Activated effector memory CD4-positive, alpha-beta T cell treated with anti-CD3 and anti-CD28 coated beads, Interleukin-2, amount 50 U/mL, for 16 hours (primary cell): ENCODE results near the gene KIAA1217.

Experiments
- DNase-seq: peaks from one replicate; pipeline ENCODE4 v3.0.0-alpha.2; 2020

The KIAA1217 gene

DNA sequence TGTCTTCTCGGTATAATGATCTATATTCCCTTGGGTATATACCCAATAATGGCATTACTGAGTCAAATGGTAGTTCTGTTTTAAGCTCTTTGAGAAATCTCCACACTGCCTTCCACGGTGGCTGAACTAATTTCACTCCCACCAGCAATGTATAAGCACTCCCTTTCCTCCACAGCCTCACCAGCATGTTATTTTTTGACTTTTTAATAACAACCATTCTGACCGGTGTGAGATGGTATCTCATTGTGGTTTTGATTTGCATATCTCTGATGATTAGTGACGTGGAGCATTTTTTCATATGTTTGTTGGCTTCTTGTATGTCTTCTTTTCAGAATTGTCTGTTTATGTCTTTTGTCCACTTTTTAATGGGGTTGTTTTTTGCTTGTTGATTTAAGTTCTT, 33.6 kb downstream of the KIAA1217 start:
- DNase-seq = no peak

DNA sequence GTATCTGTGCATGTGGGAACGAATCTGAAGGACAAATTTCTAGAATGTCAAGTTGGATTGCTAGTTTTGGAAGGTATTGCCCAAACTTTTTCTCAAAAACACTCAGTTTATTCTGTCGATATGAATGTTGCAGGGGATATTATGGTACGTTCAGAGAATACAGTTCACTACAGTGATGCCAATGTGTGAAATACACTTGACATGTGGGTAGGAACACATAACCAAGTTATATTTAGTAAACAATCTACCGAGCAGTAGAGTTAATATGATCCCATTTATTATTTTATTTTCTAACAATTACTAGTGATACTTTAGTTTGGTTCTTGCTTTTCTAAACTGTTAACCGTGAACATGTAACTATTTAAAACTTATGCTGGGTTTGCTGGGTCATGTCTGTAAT, 37.4 kb downstream of the KIAA1217 start:
- DNase-seq = no peak

DNA sequence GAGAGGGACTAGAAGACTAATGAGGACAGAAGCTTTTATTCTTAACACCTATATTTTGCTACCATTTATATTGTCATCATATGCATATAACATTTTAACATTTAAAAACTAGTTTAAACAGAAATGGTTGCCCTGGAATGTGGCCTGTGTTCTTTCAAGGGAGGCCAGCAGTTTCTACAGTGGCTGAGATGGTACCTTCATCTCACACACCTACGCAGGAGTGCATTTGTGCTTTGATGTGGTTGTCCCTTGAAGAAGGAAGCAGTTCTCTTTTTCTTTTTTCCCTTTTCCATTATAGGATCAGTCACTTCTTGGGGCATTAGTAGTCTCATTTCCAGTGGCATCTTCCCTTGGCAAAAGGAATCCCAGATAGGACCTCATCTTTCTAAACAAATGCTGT, 38.9 kb downstream of the KIAA1217 start:
- no peak for DNase-seq

DNA sequence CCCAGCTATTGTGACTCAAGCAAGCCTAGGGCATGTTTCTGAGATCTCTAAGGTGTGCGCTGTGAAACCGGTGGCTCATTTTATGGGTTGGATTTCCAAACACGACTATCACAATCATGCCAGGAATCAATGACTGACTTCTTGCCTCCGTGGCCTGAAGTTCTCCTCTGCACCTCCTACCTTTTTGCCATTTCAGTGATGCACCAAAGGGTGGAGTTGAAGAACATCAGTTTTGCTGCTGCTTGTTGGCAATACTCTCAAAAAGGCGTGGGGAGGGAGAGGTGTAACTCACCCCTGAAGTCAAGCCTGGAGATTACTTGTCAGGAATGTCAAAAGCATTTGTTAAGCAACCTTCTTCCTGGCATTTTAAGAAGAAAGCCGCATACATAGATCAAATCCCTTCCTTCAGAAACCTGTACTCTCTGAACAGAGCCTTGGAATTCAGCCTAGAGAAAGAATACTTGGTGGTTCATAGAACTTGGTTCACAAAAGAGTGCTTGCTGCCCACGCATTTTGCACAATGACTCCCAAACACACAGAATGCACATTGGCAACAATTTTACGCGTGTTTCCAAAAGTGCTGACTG, 41.0 kb downstream of the KIAA1217 start:
- DNase-seq = no peak

DNA sequence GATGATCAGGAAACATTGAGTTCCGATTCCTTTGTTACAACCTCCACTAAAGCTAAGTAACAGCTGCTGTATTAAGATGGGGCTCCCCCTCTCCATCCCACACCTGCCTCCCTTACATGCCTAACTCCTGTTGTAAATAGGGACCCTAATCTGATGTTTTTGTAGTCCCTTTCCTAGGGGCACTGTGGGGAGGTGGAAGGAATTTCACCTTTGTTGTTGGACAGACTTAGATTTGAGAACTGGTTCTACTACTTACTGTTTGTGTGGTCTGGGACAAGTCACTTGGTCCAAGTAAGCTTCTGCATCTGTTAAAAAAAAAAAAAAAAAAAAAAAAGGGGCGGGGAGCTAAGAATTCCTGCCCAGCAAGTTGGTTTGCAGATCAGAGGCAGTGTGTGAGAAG, 42.6 kb downstream of the KIAA1217 start:
- DNase-seq = no peak

DNA sequence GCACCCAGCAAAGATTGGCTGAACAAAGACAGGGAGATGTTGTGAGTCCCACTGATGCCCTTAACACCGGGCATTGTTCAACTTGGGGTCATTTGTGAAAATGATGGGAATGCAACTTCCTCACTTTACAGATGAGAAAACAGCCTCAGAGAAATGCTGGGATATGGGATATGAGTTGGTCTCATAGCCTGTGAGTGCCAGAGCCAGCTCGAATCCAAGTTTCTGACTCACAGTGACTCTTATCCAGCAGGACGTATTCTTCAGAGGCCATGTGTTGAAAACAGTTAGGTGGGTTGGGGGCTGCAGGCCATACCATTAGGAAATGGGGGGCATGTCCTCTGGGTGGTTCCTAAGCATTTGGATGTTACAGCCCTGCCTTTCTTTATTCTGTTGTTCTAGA, 45.2 kb downstream of the KIAA1217 start:
- no peak for DNase-seq

DNA sequence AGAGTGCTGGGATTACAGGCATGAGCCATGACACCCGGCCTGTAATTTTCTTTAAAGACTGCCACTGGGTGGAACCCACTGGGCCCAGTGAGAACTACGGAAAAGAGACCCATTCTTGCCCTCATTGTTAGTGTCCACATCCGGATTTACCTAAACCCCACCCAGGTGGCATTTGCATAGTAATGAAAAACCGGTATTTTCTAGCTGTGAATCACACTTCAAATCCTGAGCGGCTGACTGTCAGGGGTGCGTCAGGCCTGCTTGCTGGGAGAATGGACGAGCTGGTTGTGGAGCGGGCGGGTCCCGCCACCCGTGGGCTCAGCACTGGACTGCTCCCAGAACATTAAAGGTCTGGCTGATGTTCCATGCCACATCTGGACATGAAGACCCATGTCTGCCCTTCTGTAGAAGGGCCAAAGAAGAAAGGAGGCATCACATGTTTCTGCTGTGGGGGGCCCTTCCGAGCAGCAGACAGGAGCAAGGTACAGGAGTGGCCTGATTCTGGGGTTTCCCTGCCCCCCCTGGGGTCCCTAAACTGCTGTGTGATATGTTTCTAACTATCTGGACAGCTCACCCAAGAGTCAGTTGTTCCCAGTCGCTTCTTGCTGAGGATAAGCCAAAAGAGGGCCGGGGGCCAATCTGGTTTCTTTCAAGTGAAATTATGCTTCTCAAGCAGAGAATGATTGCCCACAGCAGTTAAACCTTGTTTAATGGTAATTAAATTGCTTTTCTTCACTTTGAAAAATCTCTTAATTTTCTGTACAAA, 46.4 kb downstream of the KIAA1217 start:
- no peak for DNase-seq

DNA sequence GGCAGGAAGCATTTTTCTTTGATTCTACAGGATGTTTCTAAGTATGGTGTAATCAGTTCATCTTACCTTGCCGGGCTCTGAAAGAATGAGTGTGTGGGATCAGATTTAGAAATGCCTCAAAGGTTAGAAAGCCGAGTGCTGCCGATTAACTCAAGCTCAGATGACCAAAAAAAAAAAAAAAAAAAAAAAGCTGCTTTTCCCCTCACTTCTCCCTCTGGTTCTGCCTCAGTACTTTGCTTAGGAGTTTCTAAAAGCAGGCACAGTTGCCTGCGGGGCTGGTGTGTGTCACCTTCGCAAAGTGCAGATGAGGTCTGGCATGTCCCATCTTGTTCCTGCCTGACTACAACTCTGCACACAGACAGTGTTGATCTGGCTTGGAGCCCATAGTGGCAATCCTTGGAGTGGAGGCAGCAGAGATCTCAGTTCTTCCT, 47.0 kb downstream of the KIAA1217 start:
- no peak for DNase-seq

DNA sequence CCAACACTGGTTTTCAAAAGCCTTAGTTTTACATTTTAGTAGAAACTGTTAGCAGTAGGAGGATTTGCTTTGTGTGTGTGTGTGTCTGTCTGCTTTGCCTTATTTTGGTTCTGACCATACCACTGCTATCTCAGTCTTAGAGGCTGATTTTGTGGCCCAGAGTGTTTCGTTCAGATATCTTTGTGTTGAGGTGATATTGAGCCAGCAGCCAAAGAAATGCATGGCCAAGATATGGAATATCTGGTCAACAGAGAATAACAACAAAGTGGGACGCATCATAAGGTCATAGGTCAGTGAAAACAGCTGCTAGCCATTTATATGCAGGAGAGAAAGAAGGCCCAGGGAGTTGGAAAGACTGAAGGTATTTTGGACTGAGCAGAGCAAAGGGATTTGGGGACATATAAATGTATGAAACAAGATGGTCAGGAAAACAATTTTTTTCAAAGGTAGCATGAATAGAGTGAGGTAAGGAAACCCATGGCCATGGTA, 47.7 kb downstream of the KIAA1217 start:
- DNase-seq = no peak

DNA sequence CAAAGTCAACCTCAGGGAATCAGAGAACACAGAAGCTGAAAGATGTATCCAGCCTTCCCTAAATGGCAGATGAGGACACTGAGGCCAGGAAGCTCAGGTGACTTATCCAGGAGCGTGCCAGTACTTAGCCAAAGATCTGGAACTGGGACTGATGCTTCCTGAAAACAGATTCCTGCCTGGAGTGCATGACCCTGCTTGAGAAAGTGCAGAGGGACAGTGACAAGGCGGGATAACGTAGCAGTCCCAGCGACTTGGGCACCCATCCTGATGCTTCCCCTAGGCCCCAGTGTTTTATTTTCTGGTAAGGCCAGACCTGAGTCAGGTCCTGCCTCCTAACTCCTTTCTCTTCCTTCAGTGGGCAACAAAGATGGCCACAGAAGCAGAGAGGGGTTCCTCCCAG, 48.6 kb downstream of the KIAA1217 start:
- no peak for DNase-seq

DNA sequence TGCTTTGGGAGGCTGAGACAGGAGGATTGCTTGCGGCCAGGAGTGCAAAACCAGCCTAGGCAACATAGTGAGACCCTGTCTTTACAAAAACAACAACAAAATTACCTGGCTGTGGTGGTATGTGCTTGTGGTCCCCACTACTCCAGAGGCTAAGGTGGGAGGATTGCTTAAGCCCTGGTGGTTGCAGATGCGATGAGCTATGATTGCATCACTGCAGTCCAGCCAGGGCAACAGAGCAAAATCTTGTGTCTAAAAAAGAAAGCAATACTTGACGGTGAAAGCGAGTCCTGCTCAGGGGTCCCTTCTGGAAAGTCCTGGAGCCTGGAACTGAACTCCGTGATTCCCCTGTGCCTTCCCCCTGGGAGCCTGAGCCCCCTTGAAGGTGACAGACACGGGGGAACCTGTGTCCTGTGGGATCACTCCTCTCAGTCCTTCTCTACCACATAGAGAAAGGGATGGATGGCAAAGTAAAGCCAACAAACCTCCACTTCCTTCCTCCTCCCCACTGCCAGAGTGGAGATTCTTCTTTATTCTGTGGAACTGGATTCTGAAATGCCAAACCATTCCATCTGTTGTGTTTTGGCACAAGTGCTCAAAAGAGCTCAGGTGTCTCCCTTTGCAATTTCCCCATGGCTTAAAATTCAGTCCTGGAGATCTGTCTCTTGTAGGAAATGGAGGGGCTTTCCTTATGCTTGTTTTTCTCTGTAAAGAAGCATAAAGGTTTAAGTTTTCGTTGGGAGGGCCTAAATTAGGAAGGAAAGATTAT, 50.6 kb downstream of the KIAA1217 start:
- DNase-seq = no peak

DNA sequence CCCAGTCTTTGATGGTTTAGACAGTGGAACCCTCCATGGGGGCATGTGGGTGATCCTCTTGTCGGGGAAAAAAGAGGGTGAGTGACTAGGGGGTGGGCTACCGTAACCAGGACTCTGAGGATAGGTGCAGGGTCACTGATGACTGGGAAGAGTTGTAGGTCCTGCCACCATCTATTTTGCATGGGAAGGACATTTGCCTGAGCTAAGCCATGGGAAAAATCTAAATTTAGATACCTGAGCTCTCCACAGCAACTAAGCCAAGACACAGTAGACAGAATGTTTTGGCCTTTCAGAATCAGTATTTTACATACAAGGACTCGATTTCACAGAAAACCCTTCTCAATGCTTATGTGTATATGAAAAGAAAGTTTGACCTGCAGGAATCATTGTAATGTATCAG, 52.7 kb downstream of the KIAA1217 start:
- no peak for DNase-seq

DNA sequence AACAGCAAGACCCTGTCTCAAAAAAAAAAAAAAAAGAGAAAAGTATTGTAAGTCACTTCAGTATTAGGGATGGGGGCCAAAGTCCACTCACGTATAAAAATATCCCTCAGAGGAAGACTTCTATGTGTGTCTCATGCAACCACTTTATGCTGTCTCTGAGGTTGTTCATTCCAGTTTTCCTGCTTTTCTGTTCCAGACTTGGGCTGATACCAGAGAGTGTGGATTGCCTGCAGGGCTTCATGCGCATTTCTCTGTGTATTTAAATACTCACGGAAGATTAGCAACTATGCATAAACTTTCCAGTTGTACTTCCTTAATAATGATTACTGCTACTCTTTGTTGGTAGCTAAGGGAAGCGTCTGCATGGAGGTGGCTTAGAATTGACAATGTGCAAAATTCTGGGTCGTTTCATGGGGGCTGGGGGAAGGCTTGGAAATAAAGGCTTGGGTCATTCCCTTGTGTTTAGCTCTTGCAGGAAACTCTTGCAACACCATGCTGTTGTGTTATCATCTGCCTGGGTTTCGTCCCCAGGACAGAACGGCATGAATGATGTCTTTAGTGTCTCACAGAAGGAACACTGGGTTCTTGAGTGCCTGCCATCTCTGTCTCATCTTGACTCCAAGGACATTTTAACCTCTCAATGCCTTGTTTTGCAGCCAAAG, 54.1 kb downstream of the KIAA1217 start:
- DNase-seq = no peak

DNA sequence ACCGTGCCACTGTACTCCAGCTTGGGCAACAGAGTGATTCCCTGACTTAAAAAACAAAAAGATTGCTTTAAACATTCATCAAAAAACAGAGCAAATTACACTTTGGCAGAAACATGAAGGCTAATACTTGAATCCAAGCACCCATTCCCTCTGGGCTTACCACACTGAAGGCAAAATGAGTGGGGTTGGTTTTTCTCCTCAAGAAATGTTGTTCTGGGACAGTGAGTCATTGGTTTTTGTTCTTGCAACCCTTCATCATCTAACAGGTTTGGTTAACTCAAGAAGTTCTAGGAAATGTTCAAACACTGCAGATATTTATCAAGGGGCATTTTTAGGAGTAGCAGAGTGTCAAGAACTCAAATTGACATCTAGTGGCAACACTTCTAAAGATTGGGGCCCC, 60.5 kb downstream of the KIAA1217 start:
- DNase-seq = no peak

DNA sequence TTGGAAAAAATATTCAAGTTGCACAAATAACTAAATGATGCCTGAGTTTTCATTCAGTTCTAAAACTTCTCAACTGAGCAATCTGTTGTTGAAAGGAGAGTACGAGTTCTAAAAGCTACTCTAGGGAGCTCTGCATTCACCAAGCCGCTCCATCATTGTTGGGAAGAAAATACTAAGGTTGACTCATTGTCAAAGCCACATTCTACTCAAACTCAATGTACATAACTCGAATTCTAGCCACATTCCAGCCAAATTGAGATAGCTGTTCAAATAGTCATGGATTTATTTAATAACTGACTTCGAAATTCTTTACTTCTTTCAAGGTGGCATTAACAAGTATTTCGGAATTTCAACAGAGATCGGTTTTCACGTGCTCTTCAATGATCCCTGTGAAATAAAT, 63.4 kb downstream of the KIAA1217 start:
- no peak for DNase-seq

DNA sequence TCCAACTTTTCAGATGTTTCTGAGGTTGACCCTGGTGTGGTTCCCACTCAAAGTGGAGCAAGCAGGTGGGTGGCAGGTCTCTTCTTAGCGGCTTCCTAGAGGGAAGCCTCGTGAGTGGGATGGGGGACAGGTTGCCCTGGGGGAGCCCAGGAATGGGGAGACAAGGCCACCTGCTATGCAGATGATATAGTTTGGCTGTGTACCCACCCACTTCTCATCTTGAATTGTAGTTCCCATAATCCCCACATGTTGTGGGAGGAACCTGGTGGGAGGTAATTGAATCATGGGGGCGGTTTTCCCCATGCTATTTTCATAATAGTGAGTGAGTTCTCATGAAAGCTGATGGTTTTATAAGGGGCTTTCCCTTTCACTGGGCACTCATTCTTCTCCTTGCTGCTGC, 68.3 kb downstream of the KIAA1217 start:
- DNase-seq = no peak

DNA sequence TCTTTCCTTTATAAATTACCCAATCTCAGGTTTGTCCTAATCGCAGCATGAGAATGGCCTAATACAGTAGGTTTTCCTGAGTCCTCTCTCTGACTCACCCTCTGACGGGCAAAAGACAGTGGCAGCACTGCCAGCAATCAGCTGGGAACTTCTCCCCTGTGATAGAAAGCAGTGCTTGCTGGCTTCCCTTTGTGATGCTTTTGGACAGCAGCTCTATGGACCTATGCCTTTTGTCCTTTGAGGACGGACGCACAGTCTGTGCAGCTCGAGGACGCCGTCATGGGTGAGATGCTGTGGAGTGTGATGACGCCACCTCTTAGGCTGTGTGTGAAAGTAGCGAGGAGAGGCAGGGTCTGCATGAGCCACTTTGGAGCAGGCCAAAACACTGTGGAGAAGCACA, 68.8 kb downstream of the KIAA1217 start:
- no peak for DNase-seq

DNA sequence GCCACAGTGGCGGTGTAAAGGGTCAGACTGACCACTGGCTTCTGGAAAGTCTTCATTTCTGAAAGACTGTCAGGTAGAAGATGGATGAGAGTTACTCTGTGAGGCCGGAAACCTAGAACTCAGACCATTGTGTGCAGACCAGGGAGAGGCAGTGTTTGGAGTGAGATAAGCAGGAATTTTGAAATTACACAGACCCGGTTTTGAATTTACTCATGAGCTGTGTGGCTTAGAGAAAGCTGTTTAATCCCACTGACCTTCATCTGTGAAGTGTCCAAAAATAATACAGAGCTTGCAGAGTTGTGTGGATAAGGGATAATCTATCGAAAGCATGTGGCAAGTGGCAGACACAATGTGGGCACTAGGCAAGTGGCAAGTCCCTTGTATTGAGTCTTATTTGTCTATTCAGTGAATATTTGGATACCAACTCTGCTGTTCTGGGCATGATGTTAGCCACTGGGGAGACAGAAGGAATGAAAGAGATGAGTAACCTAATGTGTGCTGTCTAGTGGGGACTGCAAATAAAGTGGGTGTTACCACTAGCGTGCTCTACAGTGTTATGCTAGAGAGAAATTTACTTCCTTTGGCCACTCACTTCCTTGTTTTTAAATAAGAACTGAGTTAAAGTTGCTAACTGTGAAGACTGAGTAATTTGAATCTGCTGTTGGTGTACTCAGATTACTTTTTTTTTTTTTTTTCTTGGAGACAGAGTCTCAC, 69.4 kb downstream of the KIAA1217 start:
- no peak for DNase-seq

DNA sequence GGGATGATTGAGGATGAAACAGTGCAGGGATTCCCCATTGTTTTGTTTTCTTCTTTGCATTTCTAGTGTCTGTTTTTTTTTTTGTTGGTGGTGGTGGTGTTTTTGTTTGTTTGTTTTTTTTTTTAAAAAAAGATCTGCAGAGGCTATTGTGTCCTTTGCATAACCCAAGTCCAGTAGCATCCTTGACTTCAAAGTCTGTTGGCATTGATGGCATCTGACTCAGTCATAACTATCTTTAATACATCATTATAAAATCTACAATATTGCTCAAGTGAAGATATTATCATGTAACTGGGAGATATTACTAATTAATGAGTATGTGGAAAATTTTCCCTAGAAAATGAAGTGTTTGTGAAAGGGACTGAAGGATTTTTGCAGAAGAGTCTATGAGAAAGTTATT, 70.2 kb downstream of the KIAA1217 start:
- DNase-seq = no peak

DNA sequence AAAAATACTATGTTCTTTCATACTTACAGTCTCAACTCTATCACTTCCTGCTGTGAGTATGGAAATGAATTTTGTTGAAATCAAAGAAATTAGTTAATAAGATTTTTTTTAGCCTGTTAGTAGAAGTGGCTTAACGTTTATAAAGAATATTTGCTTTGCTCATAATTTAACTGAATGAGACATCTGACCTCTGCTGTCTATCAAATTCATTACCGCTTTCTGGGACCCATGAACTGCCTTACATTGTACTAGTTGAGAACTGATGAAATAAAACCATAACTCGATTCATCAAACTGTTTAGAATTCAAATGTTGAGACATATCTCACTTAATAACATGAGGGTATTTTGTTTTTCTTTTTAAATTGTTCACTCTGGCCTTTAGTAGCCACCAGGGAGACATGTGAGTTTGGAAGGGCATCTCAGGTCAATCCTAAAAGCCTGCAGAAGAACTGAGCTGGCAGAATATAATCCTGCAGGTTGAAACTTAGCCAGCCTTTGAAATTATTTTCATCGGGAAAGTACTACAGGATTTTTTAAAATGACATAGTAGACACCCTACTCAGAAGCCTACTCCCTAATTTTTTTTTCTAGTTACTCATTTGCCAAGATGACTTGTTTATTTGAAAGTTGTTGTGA, 78.7 kb downstream of the KIAA1217 start:
- no peak for DNase-seq

DNA sequence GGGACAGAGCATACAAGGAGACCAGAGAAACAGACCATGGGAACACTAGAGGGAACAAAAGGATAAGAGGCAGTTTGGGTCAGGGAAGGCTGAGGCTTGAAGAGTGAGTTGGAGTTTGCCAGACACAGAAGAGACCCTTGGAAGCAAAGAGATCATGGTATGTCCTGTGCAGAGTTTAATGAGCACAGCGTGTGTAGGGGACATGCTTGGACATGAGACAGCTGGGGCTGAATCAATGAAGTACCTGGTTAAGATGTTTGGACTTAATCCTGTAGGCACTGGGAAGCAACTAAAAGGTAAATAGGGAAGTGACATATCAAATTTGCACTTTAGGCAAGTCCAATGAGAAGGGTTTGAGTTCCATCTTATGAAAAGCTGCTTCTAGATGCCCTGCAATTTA, 79.6 kb downstream of the KIAA1217 start:
- no peak for DNase-seq

DNA sequence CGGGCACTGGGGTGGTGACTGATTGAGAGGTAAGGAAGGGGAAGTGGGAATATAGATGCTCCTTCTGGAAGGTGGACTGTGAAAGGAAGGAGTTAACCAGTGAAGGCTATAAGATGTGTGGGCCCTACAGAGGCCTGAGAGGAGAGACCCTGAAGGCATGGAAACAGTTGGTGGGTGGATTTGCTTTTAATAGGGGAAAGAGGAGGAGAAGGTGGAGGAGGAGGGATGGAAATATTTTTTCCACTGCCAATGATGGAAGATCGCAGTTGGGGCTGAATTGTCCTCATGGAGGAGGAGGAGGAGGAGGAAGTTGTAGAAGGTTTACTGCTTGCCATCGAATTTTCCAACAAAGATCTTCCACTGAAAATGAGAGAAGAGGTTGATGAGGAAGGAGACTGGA, 80.3 kb downstream of the KIAA1217 start:
- DNase-seq = no peak
